Keratinocyte (primary cell): ENCODE data around the gene GALNT6. TPM values are rescaled to one million over a fixed set of nuclear protein-coding genes. Genes with fewer than 3 reads are reported as not detected.

ENCODE experiments used
- DNase-seq: peaks from one replicate; pipeline ENCODE4 v3.0.0-alpha.2; 2011; ENCODE audit warnings: low read depth, missing footprints, low spot score
- FAIRE-seq: peaks from 2 replicates; lab custom pipeline; 2011; peaks lifted over from hg19 to GRCh38; lab: Jason Lieb, UNC
- H2AFZ ChIP-seq: 2 replicates; pipeline ENCODE4 v1.6.0; 2012; ENCODE audit warnings: low read length, control low read depth, inconsistent platforms; ENCODE audit not compliant: control insufficient read depth
- H3K27ac ChIP-seq: 2 replicates; pipeline ENCODE4 v1.5.1; 2011; ENCODE audit warnings: low read length; ENCODE audit not compliant: control insufficient read depth, insufficient read depth
- H3K27me3 ChIP-seq: 3 replicates; pipeline ENCODE4 v1.6.0; 2011; ENCODE audit warnings: low read length; ENCODE audit not compliant: control insufficient read depth, insufficient read depth; ENCODE audit errors: extremely low read depth
- H3K36me3 ChIP-seq, 2 experiments: 2 replicates in 1 of 2; 3 replicates in 1 of 2; pipeline ENCODE4 v1.5.1; 2011; ENCODE audit warnings: low read length in 2 of 2, mild to moderate bottlenecking in 1 of 2; ENCODE audit not compliant: control insufficient read depth in 2 of 2, insufficient read depth in 2 of 2; ENCODE audit errors: extremely low read depth in 1 of 2
- H3K4me1 ChIP-seq: 3 replicates; pipeline ENCODE4 v1.5.1; 2011; ENCODE audit warnings: low read length; ENCODE audit not compliant: control insufficient read depth, insufficient read depth; ENCODE audit errors: extremely low read depth
- H3K4me2 ChIP-seq: 3 replicates; pipeline ENCODE4 v1.6.0; 2011; ENCODE audit warnings: low read depth, low read length; ENCODE audit not compliant: control insufficient read depth, insufficient read depth; ENCODE audit errors: extremely low read depth
- H3K4me3 ChIP-seq, 3 experiments: fragments of 200-600 bp in 1 of 3; sonication (generic) in 1 of 3; 2 replicates in 2 of 3; 3 replicates in 1 of 3; pipeline ENCODE4 v1.5.1; 2011 to 2016; ENCODE audit warnings: low read length in 3 of 3, mild to moderate bottlenecking in 3 of 3, control low read depth in 2 of 3, inconsistent platforms in 1 of 3, low read depth in 1 of 3, mixed read lengths in 1 of 3, mixed run types in 1 of 3, moderate library complexity in 1 of 3; ENCODE audit not compliant: control insufficient read depth in 2 of 3, insufficient read depth in 2 of 3; ENCODE audit errors: extremely low read depth in 1 of 3
- H3K79me2 ChIP-seq: 2 replicates; pipeline ENCODE4 v1.6.0; 2012; ENCODE audit warnings: low read length; ENCODE audit not compliant: control insufficient read depth, insufficient read depth
- H3K9ac ChIP-seq: 3 replicates; pipeline ENCODE4 v1.6.0; 2011; ENCODE audit warnings: low read length; ENCODE audit not compliant: control insufficient read depth, insufficient read depth; ENCODE audit errors: extremely low read depth
- H3K9me1 ChIP-seq: 3 replicates; pipeline ENCODE4 v1.6.0; 2011; ENCODE audit warnings: low read length; ENCODE audit not compliant: control insufficient read depth, insufficient read depth; ENCODE audit errors: extremely low read depth
- H3K9me3 ChIP-seq: 2 replicates; pipeline ENCODE4 v1.5.1; 2012; ENCODE audit warnings: low read depth, low read length; ENCODE audit not compliant: control insufficient read depth
- H4K20me1 ChIP-seq: 3 replicates; pipeline ENCODE4 v1.6.0; 2011; ENCODE audit warnings: low read length; ENCODE audit not compliant: control insufficient read depth, insufficient read depth; ENCODE audit errors: extremely low read depth
- CTCF ChIP-seq, 3 experiments: IDR thresholded peaks in 1 of 3; conservative IDR thresholded peaks in 1 of 3; optimal IDR thresholded peaks in 1 of 3; 2 replicates in 2 of 3; 3 replicates in 1 of 3; pipeline versions ENCODE3 to v1.5.1; 2011; ENCODE audit warnings: low read length in 3 of 3, mild to moderate bottlenecking in 3 of 3, moderate library complexity in 2 of 3, control low read depth in 1 of 3, inconsistent platforms in 1 of 3; ENCODE audit not compliant: insufficient read depth in 2 of 3; ENCODE audit errors: extremely low read depth in 1 of 3
- EZH2 ChIP-seq: IDR thresholded peaks from one replicate; pipeline ENCODE4 v1.6.1; 2012; ENCODE audit warnings: inconsistent platforms, mild to moderate bottlenecking, low read length, moderate library complexity
- dilution Hi-C: fragments of 300-500 bp; cut with MboI; formaldehyde crosslinking; loops from one replicate; pipeline ENCODE4 v1.7.0; 2020; ENCODE audit warnings: low sequenced_read_pairs; ENCODE audit not compliant: extremely low pct_ligation_motif_present
- polyA plus RNA-seq, 5 experiments: library from polyadenylated mRNA; depleted of rRNA in 3 of 5; stranded (reverse) in 3 of 5; stranded (forward) in 1 of 5; unstranded in 1 of 5; fragments of >200 nt; gene quantifications; 1 replicate in 1 of 5; 2 replicates in 3 of 5; 3 replicates in 1 of 5; pipeline versions ENCODE4 v1.2.1 to v1.2.3, GENCODE V29; 2011 to 2012; ENCODE audit warnings: missing spikeins in 2 of 5, low read depth in 1 of 5, low replicate concordance in 1 of 5

Gene GALNT6
- polyA plus RNA-seq, 1 donor (not counting 4 experiments of a cell fraction or from before 2014, with no cell fraction given), result 42.7 TPM

DNA sequence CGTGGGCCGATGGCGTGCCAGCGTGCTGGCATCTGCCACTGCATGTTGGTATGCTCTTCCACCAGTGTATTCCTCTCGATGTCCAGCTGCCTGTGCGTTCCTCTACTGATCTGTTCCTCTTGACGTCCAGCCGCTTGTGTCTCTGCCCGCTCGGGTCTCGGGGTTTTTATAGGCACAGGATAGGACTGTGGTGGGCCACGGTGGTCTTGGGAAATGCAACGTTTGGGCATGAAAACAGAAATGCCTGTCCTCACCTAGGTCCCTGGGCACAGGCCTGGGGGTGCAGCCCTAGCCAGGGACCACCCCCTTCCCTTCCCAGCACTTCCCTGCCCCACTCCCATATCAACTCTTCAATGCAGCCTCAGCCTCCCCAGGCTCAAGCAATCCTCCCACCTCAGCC lies 10.3 kb upstream of the GALNT6 start:
- FAIRE-seq (no peak), DNase-seq (no peak)
- Histone ChIP-seq H3K36me3 (no peaks in the 10 kb centered on the region), H3K9me1 (no peaks in the 10 kb centered on the region), H3K9me3 (no peaks in the 10 kb centered on the region), H3K4me3 (no peak overlapping the region), H3K9ac (no peak overlapping the region), H3K4me2 (no peak overlapping the region), H3K27ac (no peak overlapping the region), H2AFZ (no peak overlapping the region), H3K79me2 (no peaks in the 10 kb centered on the region), H3K4me1 (no peaks in the 10 kb centered on the region), H3K27me3 (no peaks in the 10 kb centered on the region), H4K20me1 (no peaks in the 10 kb centered on the region)
- dilution Hi-C loops, result no loop called here
- TF ChIP-seq CTCF (optimal IDR thresholded peaks at IDR 0.05 in 1 of 3, IDR thresholded peaks at IDR 0.05 in 1 of 3, conservative IDR thresholded peaks at IDR 0.05 in 1 of 3; ENCODE audit: extremely low read depth in 1 of 3, insufficient read depth in 2 of 3, low read length in 3 of 3), result no peak
- TF ChIP-seq EZH2, result no peak

DNA sequence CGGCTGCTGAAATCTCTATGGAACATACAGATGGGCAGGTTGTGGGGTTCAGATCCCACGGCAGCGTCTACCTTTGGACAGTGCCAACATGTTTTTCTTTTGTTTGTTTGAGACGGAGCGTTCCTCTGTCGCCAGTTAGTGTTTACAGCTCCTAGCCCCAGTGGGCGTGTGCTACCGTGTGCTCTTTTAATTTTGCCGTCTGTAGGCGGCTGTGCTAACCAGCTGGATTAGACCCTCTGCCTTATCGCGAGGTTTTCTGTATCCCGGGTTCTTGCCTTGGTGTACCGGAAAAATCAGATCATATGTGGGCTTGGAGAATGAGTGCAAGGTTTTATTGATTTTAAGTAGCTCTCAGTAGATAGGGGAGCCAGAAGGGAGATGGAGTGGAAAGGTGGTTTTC lies 9.8 kb upstream of the GALNT6 start:
- no peaks in the 10 kb centered on the region for H3K36me3 ChIP-seq
- no peaks in the 10 kb centered on the region for H3K79me2 ChIP-seq
- H3K4me1 ChIP-seq, result no peaks in the 10 kb centered on the region
- no peak for DNase-seq
- no peaks in the 10 kb centered on the region for H4K20me1 ChIP-seq
- H3K27me3 ChIP-seq, result no peaks in the 10 kb centered on the region
- H3K9me3 ChIP-seq, result no peaks in the 10 kb centered on the region
- no peak overlapping the region for H3K9ac ChIP-seq
- TF ChIP-seq CTCF (optimal IDR thresholded peaks at IDR 0.05 in 1 of 3, IDR thresholded peaks at IDR 0.05 in 1 of 3, conservative IDR thresholded peaks at IDR 0.05 in 1 of 3; ENCODE audit: extremely low read depth in 1 of 3, insufficient read depth in 2 of 3, low read length in 3 of 3), result no peak
- no peak for TF ChIP-seq EZH2
- H3K4me3 ChIP-seq, result no peak overlapping the region
- dilution Hi-C loops, result no loop called here
- no peak overlapping the region for H3K4me2 ChIP-seq
- H3K9me1 ChIP-seq, result no peaks in the 10 kb centered on the region
- no peak overlapping the region for H2AFZ ChIP-seq
- H3K27ac ChIP-seq, result no peak overlapping the region
- FAIRE-seq, result no peak
